T follicular helper cell (primary cell): Measurements from ENCODE around the gene CCSER1.

Experiments
- DNase-seq: peaks from one replicate; pipeline ENCODE4 v3.0.0-alpha.2; 2020; ENCODE audit warnings: low read depth

The CCSER1 gene

GRCh38 chr4:90128961-90129495 lies 1.8 kb downstream of the CCSER1 start:
- no peak for DNase-seq

GRCh38 chr4:90130076-90130475 lies 2.9 kb downstream of the CCSER1 start:
- no peak for DNase-seq

DNA sequence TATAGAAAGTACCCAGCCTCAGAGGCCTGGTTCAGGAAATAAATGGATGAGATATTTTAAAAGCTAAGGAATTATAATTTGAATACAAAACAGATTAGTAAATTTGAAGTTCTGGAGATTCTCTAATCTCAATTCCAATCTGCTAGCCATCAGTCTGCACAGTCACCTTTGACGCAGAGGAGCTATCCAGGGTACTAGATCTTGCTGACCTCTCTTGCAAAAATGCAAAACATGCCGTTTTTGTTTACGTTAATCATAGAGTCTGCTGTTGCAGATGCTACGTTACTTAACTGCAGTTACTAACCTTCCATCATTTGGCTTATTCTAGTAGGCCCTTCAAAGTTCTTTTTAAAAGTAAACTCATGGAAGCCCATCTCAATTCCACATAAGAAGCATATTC lies 10.4 kb downstream of the CCSER1 start:
- no peak for DNase-seq

GRCh38 chr4:90142081-90142480 lies 14.9 kb downstream of the CCSER1 start:
- no peak for DNase-seq

DNA sequence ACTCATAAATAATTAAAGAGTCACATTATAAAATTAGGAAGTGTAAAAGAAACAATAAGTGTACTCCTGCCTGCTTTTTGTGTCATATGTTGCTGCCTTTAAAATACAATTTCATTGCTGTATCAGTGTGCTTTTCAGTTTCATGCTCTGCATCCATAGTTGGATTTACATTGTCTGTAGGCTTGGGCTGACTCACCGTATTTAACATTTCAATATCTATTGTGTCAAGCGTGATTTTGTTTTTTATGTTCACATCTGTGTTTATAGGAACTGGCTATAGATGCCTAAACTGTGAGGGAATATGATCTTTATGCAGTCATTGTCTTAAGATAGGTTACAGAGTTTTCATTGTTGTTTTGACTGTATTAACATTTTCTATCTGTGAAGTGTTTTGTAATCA lies 18.1 kb downstream of the CCSER1 start:
- no peak for DNase-seq

DNA sequence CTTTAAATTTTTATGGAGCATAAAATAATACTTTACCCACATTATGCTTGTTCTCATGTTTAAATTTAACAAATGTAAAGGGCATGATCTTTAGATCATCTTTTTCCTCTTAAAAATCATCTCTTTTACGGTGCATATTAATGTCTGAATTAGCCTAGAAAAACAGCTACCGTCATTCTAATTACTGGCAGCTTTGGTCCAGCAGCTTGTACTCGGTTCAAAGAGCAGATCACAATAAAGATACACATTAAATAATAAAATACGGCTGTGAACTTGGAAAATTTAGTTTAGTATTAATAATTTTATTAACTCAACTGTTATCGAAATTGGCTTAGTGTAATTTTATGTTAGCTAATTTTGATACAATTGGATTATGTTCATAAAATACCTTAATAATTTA lies 19.1 kb downstream of the CCSER1 start:
- DNase-seq, result no peak

GRCh38 chr4:90148574-90149148 lies 21.5 kb downstream of the CCSER1 start:
- no peak for DNase-seq

GRCh38 chr4:90152024-90152423 lies 24.8 kb downstream of the CCSER1 start:
- DNase-seq, result no peak

GRCh38 chr4:90159193-90159592 lies 32.0 kb downstream of the CCSER1 start:
- no peak for DNase-seq

DNA sequence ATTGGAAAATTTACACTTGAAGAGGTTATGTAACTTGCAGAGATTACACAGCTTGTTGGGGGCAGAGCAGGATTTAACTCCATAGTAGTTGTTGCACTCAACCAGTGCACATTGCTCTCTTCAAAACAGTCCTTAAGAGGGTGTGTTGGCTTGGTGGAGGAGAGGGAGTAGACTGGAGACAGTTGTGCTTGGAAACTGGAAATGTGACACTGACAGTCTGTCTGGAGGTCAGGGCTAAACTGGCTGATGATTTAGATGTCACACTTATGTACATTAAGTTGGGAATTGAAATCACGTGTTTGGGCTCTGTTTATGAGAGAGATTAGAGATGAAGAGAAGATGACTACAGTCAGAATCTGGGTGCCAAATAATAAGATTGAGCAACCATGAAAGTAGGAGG lies 32.9 kb downstream of the CCSER1 start:
- no peak for DNase-seq

GRCh38 chr4:90162566-90162965 lies 35.4 kb downstream of the CCSER1 start:
- no peak for DNase-seq

GRCh38 chr4:90163872-90164271 lies 36.7 kb downstream of the CCSER1 start:
- DNase-seq, result no peak

- DNase-seq, result no peak
These were observed 38.7 kb downstream of the CCSER1 start for GRCh38 chr4:90165883-90166282.

DNA sequence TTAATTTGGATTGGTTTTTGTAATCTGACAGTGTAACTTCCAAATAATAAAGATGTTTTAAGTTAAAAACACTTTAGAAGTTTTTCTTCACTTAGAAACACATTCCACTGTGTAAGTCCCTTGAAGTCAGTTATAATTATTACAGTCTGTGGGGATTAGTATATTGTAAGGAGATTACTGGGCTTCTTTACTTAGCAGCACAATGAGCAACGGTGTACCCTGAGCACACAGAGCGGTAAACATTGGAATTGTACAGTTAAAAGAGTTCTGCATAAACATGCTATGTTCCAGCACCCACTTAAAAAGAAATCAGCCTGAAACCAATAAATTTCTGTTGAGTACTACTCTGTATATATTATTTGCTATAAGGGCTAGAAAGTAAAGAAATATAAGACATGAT lies 44.3 kb downstream of the CCSER1 start:
- no peak for DNase-seq

DNA sequence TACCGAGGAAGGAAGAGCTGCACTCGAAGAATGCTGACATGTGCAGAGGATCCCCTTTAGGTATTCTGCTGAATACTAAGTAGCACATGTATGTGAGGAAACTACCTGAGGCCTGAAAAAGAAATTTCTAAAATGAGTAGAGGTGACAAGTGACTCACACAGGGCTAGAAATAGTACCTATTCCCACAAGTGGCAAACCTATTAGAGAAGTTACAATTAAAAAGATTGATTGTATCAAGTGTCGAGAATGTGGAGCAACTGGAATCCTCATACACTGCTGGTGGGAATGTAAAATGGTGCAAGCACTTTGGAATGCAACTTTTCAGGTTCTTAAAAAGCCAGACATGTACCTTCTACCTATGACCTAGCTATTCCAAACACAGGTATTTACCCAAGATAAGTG lies 47.4 kb downstream of the CCSER1 start:
- no peak for DNase-seq

- DNase-seq, result no peak
These were observed 54.5 kb downstream of the CCSER1 start for GRCh38 chr4:90181644-90182043.

DNA sequence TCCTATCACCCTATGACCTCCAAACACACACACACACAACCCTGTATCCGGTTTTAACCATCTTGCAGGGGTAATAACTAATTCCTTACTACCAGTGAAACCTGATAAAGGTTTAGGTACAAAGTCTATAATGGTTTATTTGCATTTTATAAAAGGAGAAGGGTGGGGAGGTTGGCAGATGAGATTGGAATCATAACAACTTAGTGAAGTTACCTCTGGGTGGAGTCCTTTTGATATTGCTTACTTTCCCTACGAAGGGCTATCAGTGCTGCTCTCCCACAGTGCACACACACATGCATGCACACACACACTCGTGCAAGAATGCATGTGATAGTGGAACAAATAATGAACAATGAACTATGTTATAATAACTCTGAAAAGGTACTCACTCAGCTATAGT lies 56.1 kb downstream of the CCSER1 start:
- DNase-seq, result no peak

DNA sequence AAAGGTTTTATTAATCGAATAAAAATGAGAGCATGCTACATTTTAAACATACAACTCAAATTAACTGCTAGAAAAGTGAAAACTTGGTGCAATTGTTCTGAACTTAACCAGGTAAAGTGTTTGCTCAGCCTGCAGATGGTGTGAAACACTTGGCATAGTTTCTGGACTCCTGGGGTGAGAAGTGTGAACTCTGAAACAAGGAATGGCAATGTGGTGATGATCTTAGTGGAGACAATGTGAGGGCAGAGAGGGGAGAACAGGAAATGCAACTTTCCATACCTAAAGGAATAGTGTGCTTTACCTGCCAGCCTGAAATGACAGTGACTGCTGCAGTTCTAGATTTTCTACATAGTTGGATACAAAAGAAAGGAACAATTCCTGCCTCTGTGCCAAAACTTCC lies 57.4 kb downstream of the CCSER1 start:
- no peak for DNase-seq

- DNase-seq, result no peak
These were observed 58.2 kb downstream of the CCSER1 start for GRCh38 chr4:90185416-90185815.

- no peak for DNase-seq
These were observed 59.0 kb downstream of the CCSER1 start for GRCh38 chr4:90186229-90186628.

- DNase-seq, result no peak
These were observed 60.1 kb downstream of the CCSER1 start for GRCh38 chr4:90187148-90187884.

DNA sequence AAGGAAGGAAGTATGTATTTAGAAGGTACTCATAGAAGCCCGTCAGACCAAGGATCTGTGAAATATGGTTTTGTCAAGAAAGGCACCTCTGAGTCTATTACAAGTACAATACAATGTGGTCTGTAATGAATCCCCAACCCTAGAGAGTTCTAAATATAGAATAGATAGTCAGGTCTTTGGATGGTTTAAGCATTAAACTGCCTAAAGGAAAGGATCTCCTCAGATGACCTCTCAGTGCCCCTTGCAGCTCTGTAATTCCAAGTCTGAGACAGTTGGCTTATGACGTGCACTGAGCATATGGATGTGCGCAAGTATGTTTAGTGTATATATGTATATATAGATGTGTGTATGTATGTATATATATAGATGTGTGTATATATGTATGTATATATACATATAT lies 62.0 kb downstream of the CCSER1 start:
- DNase-seq, result no peak

DNA sequence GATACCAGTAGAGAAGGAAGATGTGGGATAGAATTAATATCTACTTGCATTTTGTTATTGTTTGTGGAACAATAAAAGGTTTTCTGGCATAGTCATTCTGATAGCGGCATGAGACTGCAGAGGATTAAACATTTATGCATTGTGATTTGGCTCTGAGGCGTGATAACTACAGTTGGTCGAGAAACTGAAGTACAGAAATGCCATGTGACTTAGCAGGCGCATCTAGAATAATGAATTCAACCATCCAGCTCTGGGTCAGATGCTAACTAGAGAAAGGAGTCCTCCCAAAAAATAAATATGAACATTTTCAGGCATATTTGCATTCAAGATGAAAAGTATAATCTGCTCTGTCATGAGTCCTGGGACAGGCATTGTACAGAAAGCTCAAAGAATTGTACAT lies 62.8 kb downstream of the CCSER1 start:
- DNase-seq, result no peak

GRCh38 chr4:90190525-90190924 lies 63.3 kb downstream of the CCSER1 start:
- no peak for DNase-seq
